ENCODE results near the gene RBMS1.

The RBMS1 gene

GRCh38 chr2:160362018-160362417 is 131.6 kb downstream of the RBMS1 start:
- DNase-seq (ENCODE audit: low read depth in 2 of 2): no peak

DNA sequence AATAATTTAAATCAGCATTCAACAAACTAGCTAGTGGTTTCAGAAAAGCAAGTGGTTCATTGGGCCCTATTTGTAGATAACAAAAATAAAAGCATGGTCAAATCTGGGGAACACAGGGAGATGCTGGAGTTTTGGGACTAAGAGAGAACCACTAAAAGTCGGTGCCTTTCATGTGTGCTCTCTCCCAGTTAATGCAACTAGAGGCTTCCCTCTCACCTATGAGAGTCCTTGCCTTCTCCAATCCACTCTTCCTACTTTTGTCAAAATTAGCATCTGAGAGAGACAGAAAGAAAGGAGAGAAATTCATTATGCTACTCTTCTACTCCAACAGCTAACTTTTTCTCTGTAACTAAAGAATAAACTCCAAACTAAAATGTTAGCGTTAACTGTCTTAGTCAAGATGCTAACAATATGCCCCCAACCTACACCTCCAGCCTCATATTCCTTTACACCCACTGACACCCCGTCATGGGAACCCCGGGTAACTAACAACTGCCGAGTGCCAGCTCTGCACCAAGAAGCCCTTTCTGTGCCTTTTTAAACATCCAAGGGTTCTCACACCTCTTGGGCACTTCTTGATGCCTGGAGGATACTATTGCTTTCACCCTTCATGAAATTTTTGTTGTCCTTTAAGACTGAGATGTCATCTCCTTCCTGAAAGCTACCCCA is 133.4 kb downstream of the RBMS1 start:
- no peak for DNase-seq (ENCODE audit: low read depth in 2 of 2)

DNA sequence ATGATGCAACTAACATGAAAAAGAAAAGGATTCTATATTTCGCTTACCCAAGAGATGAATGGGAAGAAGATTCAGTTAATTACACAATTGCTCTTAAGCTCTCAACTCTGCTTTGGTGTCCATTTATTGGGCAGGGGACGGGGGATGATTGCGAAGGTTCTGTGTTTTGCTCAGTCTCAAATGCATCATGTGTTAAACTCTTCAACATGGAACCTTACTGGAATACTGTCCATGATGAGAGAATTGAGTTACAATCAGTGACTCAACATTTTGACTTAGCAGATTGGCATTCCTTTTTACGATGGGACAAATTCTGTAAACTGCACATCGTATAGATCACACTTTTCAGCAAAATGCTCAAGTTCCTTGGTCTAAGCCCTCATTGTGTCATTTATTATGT is 135.6 kb downstream of the RBMS1 start:
- no peak for DNase-seq (ENCODE audit: low read depth in 2 of 2)

- no peak for DNase-seq (ENCODE audit: low read depth in 2 of 2)
Observed at GRCh38 chr2:160356485-160356884, 137.1 kb downstream of the RBMS1 start.

GRCh38 chr2:160355080-160355479 is 138.5 kb downstream of the RBMS1 start:
- no peak for DNase-seq (ENCODE audit: low read depth in 2 of 2)

- DNase-seq (ENCODE audit: low read depth in 2 of 2): no peak
Observed at GRCh38 chr2:160354677-160355076, 138.9 kb downstream of the RBMS1 start.

GRCh38 chr2:160353813-160354212 is 139.8 kb downstream of the RBMS1 start:
- no peak for DNase-seq (ENCODE audit: low read depth in 2 of 2)

- no peak for DNase-seq (ENCODE audit: low read depth in 2 of 2)
Observed at GRCh38 chr2:160353166-160353565, 140.4 kb downstream of the RBMS1 start.

GRCh38 chr2:160352500-160352899 is 141.1 kb downstream of the RBMS1 start:
- no peak for DNase-seq (ENCODE audit: low read depth in 2 of 2)

DNA sequence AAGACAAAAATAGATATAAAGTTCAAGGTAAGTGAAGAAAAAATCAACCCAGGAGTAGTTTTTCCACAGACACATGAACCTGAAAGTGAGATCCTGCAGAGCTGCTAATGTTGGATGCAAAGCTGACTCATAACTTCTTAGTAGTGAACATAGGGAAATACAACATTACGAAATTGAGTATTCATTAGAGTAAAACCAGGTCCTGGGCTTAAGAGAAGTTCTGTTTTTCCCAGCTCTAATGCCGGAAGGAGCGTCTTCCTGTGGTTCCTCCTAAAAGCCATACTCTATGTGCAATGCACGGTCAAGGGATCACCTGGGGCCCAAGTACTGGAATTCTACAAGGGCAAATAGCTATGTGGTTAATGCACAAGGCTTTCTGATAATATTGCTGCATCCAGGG is 141.7 kb downstream of the RBMS1 start:
- DNase-seq (ENCODE audit: low read depth in 2 of 2): no peak

GRCh38 chr2:160349306-160349705 is 144.3 kb downstream of the RBMS1 start:
- DNase-seq (ENCODE audit: low read depth in 2 of 2): no peak

- DNase-seq (ENCODE audit: low read depth in 2 of 2): no peak
Observed at GRCh38 chr2:160347269-160347863, 146.2 kb downstream of the RBMS1 start.

DNA sequence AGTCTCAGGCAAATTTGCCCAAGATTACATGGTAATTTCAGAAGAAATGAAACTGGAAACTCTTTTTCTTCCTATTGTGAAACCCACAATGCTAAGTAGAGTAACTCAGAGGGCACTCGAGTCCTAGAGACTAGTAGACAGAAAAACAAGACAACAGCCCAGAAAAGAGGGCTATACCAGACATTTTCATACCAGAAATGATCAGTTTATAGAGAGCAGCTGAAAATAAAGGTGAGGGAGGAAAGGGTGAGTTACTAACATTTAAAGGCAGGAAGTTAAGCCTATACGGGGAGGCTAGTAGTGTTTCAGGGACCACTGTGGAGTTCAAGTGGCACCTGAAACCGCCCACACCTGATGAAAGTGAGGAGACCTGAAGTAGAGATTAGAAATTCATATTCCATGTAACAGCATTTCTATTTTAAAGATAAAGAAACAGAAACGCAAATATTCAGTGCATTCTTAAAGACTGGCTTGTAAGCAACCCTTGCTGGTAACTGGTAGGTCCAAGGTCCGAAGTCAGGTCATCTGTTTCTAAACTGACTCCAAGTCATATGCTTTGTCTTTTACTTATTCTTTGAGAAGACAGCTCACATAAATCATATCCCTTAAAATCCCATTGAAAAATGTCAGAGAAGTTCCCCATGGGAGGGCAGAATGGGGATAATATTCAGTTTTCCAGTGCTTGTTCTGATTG is 148.4 kb downstream of the RBMS1 start:
- DNase-seq (ENCODE audit: low read depth in 2 of 2): no peak

DNA sequence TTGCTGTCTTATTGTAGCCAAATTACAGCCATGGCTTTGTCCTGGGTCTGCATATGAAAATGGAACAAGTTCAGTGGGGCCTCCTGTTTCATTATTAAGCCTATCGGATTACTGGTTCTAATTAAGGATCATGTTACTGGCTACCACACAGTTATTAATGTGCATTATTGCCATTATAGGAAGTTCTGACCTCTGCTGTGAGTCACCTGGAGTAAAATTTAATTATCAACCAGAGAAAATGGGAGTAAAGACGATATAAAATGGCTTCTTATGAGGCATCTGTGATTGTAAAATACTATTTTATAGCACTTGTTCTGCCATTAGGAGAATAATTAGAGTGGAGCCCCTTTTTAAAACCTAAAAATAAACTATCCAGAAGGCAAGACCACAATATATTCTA is 150.2 kb downstream of the RBMS1 start:
- DNase-seq (ENCODE audit: low read depth in 2 of 2): no peak

DNA sequence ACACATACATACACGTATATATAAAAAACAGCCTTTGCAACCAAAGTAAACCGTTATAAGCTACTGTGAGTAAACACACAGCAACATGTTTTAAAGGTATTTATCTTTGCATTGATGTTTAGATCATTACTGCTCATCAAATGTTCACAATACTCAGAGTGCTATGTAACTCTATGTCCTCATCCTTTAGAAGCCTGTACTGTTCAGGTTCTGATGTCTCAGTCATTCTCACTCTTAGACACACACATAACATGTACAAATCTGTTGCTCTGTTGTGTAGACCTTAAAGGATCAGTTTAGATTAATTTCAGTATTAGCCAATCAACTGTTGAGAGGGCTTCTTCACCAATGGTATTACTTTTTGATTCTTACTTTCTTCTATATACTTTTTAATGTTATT is 153.9 kb downstream of the RBMS1 start:
- DNase-seq (ENCODE audit: low read depth in 2 of 2): no peak

DNA sequence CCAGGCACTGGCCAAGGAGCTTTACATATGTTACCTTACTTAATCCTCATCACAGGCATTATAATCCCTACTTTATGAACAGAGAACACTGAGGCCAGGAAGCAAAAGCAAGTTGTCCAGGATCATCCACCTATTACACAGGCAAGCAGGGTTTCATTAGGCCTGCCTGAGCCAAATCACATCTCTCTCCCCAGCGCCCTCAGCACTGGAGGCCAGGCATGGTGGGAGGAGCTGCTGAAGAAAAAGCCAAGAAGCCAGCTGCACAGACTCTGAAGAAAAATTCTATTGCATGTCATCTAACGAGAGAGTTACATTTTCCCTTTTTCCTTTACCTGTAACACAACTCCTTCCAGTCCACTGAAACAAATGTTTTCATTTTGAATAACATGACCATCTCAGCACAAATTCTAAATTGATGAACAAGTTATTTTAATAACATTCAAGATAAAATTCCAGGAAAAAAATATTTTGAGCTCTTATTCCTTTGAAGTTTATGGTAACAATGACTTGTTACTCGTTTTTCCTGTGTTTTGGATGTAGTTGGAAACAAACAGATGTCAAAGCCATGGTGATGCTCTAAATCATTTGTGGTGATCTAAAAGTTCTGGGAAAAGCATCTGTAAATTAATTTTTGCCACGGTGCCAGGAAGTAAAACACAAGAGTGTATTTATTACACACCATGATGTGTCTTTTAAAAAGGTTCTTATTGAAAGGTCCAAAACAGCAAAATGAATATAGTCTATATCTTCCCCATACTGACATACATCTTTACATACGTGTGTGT is 154.5 kb downstream of the RBMS1 start:
- no peak for DNase-seq (ENCODE audit: low read depth in 2 of 2)

GRCh38 chr2:160337728-160338127 is 155.9 kb downstream of the RBMS1 start:
- DNase-seq (ENCODE audit: low read depth in 2 of 2): no peak

GRCh38 chr2:160336635-160337034 is 157.0 kb downstream of the RBMS1 start:
- DNase-seq (ENCODE audit: low read depth in 2 of 2): no peak

- no peak for DNase-seq (ENCODE audit: low read depth in 2 of 2)
Observed at GRCh38 chr2:160336105-160336504, 157.5 kb downstream of the RBMS1 start.

GRCh38 chr2:160335441-160335840 is 158.2 kb downstream of the RBMS1 start:
- no peak for DNase-seq (ENCODE audit: low read depth in 2 of 2)

DNA sequence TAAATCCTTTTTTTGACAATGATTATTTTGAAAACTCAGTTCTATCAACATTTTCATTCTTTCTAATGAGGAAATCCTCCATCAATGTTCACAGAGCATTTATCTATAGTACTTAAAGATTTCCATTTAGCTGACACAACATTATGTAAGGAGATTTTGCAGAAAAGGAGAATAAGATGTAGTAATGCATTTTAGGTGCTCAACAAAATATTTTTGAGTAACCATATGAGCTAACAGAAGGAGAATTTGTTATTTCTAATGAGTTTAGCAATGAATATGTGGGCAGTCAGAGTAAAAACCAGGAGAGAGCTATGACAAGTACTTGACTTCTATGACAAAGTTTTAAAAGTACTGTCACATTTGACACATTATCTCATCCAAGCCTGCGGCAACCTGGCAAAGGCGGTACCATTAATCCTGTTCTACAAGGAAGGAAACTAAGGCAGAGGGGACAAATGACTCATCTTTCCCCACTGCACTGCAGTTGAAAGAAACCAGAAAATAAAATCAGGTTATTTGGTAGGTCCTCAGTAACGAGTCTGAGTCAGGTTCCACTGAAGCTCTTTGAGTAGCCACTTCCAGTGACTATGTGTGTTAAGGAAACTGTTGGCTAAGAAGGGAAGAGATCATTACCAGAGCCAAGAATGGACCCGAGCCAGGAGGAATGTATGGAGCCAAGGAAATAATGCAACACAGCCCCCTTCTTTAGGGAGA is 159.4 kb downstream of the RBMS1 start:
- DNase-seq (ENCODE audit: low read depth in 2 of 2): no peak

Data from stimulated activated CD4-positive, alpha-beta T cell treated with anti-CD3 and anti-CD28 coated beads, Interleukin-15, amount 100 ng/mL, for 48 hours (primary cell).